Neuronal stem cell (in vitro differentiated cells): Measurements from ENCODE around the gene CD69.

ENCODE experiments used
- DNase-seq: peaks from one replicate; pipeline ENCODE4 v3.0.0-alpha.2; 2013; ENCODE audit warnings: low spot score
- H2AFZ ChIP-seq: one replicate; pipeline ENCODE4 v1.6.1; 2013; ENCODE audit warnings: mild to moderate bottlenecking, low read length, inconsistent platforms
- H2AK5ac ChIP-seq: 2 replicates; pipeline ENCODE4 v1.6.1; 2013; ENCODE audit warnings: low read depth, mild to moderate bottlenecking, inconsistent platforms, low read length, moderate library complexity, mixed read lengths
- H2BK120ac ChIP-seq: 2 replicates; pipeline ENCODE4 v1.6.1; 2013; ENCODE audit warnings: low read depth, mild to moderate bottlenecking, inconsistent platforms, low read length, moderate library complexity, mixed read lengths
- H2BK12ac ChIP-seq: one replicate; pipeline ENCODE4 v1.6.1; 2013; ENCODE audit warnings: low read length, inconsistent platforms
- H2BK15ac ChIP-seq: 2 replicates; pipeline ENCODE4 v1.6.1; 2013; ENCODE audit warnings: mild to moderate bottlenecking, low read length, inconsistent platforms, mixed read lengths
- H2BK5ac ChIP-seq: one replicate; pipeline ENCODE4 v1.6.1; 2013; ENCODE audit warnings: inconsistent platforms, mild to moderate bottlenecking, low read length, moderate library complexity
- H3K14ac ChIP-seq: one replicate; pipeline ENCODE4 v1.6.1; 2013; ENCODE audit warnings: low read length, inconsistent platforms
- H3K18ac ChIP-seq: 2 replicates; pipeline ENCODE4 v1.6.1; 2013; ENCODE audit warnings: low read length, inconsistent platforms
- H3K23ac ChIP-seq: 2 replicates; pipeline ENCODE4 v1.6.1; 2013; ENCODE audit warnings: low read depth, mild to moderate bottlenecking, mixed read lengths, low read length, inconsistent platforms; ENCODE audit not compliant: poor library complexity
- H3K27ac ChIP-seq: replicated peaks from 3 replicates; pipeline ENCODE4 v1.5.1; 2013; ENCODE audit warnings: low read length, inconsistent platforms
- H3K27me3 ChIP-seq, 3 experiments: 2 replicates each; pipeline ENCODE4 v1.6.1; 2013; ENCODE audit warnings: low read length in 3 of 3, mild to moderate bottlenecking in 2 of 3, inconsistent platforms in 1 of 3, low read depth in 1 of 3, mixed read lengths in 1 of 3, moderate library complexity in 1 of 3; ENCODE audit not compliant: control insufficient read depth in 3 of 3, insufficient read depth in 3 of 3
- H3K36me3 ChIP-seq, 2 donors: replicated peaks in 1 of 2; 2 replicates each; pipeline ENCODE4 v1.6.1; 2013; ENCODE audit warnings: low read length in 2 of 2; ENCODE audit not compliant: control insufficient read depth in 2 of 2, insufficient read depth in 2 of 2
- H3K4ac ChIP-seq: 2 replicates; pipeline ENCODE4 v1.6.1; 2013; ENCODE audit warnings: inconsistent platforms, mild to moderate bottlenecking, low read length, moderate library complexity
- H3K4me1 ChIP-seq, 2 donors: 1 replicate in 1 of 2; 2 replicates in 1 of 2; pipeline ENCODE4 v1.6.1; 2013; ENCODE audit warnings: low read length in 2 of 2, low read depth in 1 of 2; ENCODE audit not compliant: control insufficient read depth in 2 of 2, insufficient read depth in 1 of 2
- H3K4me2 ChIP-seq: one replicate; pipeline ENCODE4 v1.6.1; 2013; ENCODE audit warnings: mild to moderate bottlenecking, low read length, inconsistent platforms; ENCODE audit not compliant: insufficient read depth, poor library complexity, severe bottlenecking
- H3K4me3 ChIP-seq, 2 donors: 2 replicates each; pipeline ENCODE4 v1.5.1; 2013; ENCODE audit warnings: low read length in 2 of 2, mild to moderate bottlenecking in 2 of 2, inconsistent platforms in 1 of 2, moderate library complexity in 1 of 2
- H3K79me1 ChIP-seq: one replicate; pipeline ENCODE4 v1.6.1; 2013; ENCODE audit warnings: low read depth, mild to moderate bottlenecking, inconsistent platforms, low read length, moderate library complexity
- H3K9ac ChIP-seq: one replicate; pipeline ENCODE4 v1.6.1; 2013; ENCODE audit warnings: mild to moderate bottlenecking, low read depth, low read length, inconsistent platforms; ENCODE audit not compliant: poor library complexity
- H3K9me3 ChIP-seq, 2 donors: replicated peaks in 1 of 2; 2 replicates each; pipeline versions ENCODE3 to v1.6.1; 2013; ENCODE audit warnings: low read length in 2 of 2, mild to moderate bottlenecking in 2 of 2, inconsistent platforms in 1 of 2, low read depth in 1 of 2, mixed read lengths in 1 of 2, moderate library complexity in 1 of 2; ENCODE audit not compliant: control insufficient read depth in 2 of 2, insufficient read depth in 1 of 2
- H4K8ac ChIP-seq: one replicate; pipeline ENCODE4 v1.6.1; 2013; ENCODE audit warnings: low read depth, mild to moderate bottlenecking, inconsistent platforms, low read length, moderate library complexity
- H4K91ac ChIP-seq: one replicate; pipeline ENCODE4 v1.6.1; 2013; ENCODE audit warnings: low read length, low read depth, mild to moderate bottlenecking, inconsistent platforms; ENCODE audit not compliant: poor library complexity
- WGBS, 2 donors: extraction: QIAGEN DNeasy Blood & Tissue Kit; methylation state at CpG; one replicate each; pipeline ENCODE4 v1.1.7; 2013; ENCODE audit warnings: missing lambda C conversion rate in 2 of 2, mixed read lengths in 1 of 2; ENCODE audit not compliant: insufficient read length in 2 of 2, insufficient replicate concordance in 1 of 2; ENCODE audit errors: extremely low coverage in 2 of 2; 5-methylcytosine and 5-hydroxymethylcytosine counted together

The CD69 gene

GRCh38 chr12:9711664-9712063 lies 49.0 kb downstream of the CD69 start:
- Histone ChIP-seq H3K4ac (no peak overlapping the region), H3K36me3 (no peaks in the 10 kb centered on the region), H2BK12ac (no peak overlapping the region), H3K27me3 (no peaks in the 10 kb centered on the region), H3K9ac (no peak overlapping the region), H4K91ac (no peak overlapping the region), H3K4me1 (no peaks in the 10 kb centered on the region), H3K4me2 (no peak overlapping the region), H2BK5ac (no peak overlapping the region), H3K4me3 (no peak overlapping the region), H3K9me3 (no peaks in the 10 kb centered on the region), H2AFZ (no peak overlapping the region), H2AK5ac (no peak overlapping the region), H3K23ac (no peak overlapping the region), H3K18ac (no peak overlapping the region), H2BK120ac (no peak overlapping the region), H3K27ac (no peak overlapping the region), H2BK15ac (no peak overlapping the region), H4K8ac (no peak overlapping the region), H3K14ac (no peak overlapping the region), H3K79me1 (no peaks in the 10 kb centered on the region)
- DNase-seq, result no peak
- WGBS, 2 donors, result no CpG with 5 or more reads among the region's 1 CpG

- Histone ChIP-seq H2BK12ac (no peak overlapping the region), H3K14ac (peak overlapping the region; percentile 79), H2AK5ac (no peak overlapping the region), H3K4me2 (no peak overlapping the region), H2BK120ac (no peak overlapping the region), H3K4ac (no peak overlapping the region), H2BK5ac (no peak overlapping the region), H4K91ac (no peak overlapping the region), H3K36me3 (no peaks in the 10 kb centered on the region), H3K9ac (no peak overlapping the region), H3K27ac (no peak overlapping the region), H3K9me3 (no peaks in the 10 kb centered on the region), H3K4me3 (peak overlapping the region in 1 of 2 donors; percentile 68), H3K79me1 (no peaks in the 10 kb centered on the region), H3K4me1 (no peaks in the 10 kb centered on the region), H3K18ac (peak overlapping the region; percentile 13), H2BK15ac (no peak overlapping the region), H2AFZ (no peak overlapping the region), H3K27me3 (no peaks in the 10 kb centered on the region), H3K23ac (no peak overlapping the region), H4K8ac (peak overlapping the region; percentile 24)
- DNase-seq, result no peak
- WGBS, 2 donors, result no CpG with 5 or more reads among the region's 3 CpGs
These were observed 49.9 kb downstream of the CD69 start for GRCh38 chr12:9710584-9711375.

GRCh38 chr12:9708853-9709252 lies 51.8 kb downstream of the CD69 start:
- H3K18ac ChIP-seq, result no peak overlapping the region
- H4K91ac ChIP-seq, result no peak overlapping the region
- H2BK5ac ChIP-seq, result no peak overlapping the region
- H3K4me2 ChIP-seq, result no peak overlapping the region
- H3K4me3 ChIP-seq, result no peak overlapping the region
- no peak for DNase-seq
- no peak overlapping the region for H3K4ac ChIP-seq
- no peak overlapping the region for H2AK5ac ChIP-seq
- no peak overlapping the region for H3K14ac ChIP-seq
- no peak overlapping the region for H4K8ac ChIP-seq
- H2BK120ac ChIP-seq, result no peak overlapping the region
- H2BK15ac ChIP-seq, result no peak overlapping the region
- no peaks in the 10 kb centered on the region for H3K79me1 ChIP-seq
- no peak overlapping the region for H3K27ac ChIP-seq
- H3K4me1 ChIP-seq, result no peaks in the 10 kb centered on the region
- H3K27me3 ChIP-seq, result no peaks in the 10 kb centered on the region
- H3K9me3 ChIP-seq, result no peaks in the 10 kb centered on the region
- H3K9ac ChIP-seq, result no peak overlapping the region
- no peak overlapping the region for H3K23ac ChIP-seq
- no CpG with 5 or more reads among the region's 3 CpGs for WGBS, 2 donors
- H3K36me3 ChIP-seq, result no peaks in the 10 kb centered on the region
- H2AFZ ChIP-seq, result no peak overlapping the region
- no peak overlapping the region for H2BK12ac ChIP-seq

DNA sequence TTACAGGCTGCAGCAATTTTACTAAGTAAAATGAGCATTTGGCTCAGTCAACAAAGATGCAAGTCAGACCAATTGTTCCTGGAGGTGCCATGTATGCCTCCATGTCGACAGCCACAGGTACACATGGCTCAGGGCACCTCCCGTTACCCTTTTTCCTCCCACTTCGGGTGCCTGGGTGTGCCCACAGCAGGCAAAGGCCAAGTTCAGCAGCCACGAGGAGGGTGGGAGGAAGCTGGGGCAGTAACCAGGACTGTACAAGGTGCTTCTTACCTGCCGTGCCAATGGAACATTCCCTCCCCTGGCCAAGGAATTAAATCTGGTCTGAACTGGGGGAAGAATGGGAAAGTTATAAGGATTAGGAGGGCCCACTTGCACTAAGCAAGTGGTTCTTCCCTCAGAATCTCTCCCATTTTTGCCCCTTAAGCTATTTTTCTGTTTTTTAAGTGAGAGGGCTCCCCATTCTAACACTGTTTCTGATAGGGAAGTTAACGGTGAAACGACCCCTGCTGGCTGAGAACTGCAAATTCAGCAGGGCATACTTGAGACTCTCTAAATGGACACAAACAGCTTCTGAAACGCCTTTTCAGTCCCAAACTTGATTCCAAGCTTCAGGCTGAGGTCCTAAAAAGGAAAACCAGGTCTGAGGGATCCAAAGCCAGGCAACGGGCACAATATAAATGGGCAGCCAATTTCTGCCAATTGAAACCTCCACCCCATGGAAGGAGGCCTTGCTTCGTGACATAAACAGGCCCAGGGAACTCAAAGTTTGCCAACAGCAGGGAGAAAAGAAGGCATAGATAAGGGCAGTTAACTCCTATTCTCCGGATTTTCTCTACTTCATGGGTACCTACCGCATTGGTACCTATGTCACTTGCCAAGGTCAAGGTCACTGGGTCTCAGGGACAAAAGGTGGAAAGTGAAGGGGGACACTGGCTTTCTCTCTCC lies 52.6 kb downstream of the CD69 start:
- Histone ChIP-seq H3K18ac (peak overlapping the region; percentile 53), H3K27me3 (no peaks in the 10 kb centered on the region), H2BK120ac (no peak overlapping the region), H3K27ac (no peak overlapping the region), H4K8ac (no peak overlapping the region), H3K36me3 (no peaks in the 10 kb centered on the region), H2AK5ac (no peak overlapping the region), H3K4me2 (no peak overlapping the region), H3K4me1 (no peaks in the 10 kb centered on the region), H3K14ac (no peak overlapping the region), H3K9ac (no peak overlapping the region), H3K4ac (no peak overlapping the region), H3K79me1 (no peaks in the 10 kb centered on the region), H2AFZ (peak overlapping the region; percentile 75), H3K9me3 (no peaks in the 10 kb centered on the region), H2BK15ac (no peak overlapping the region), H3K23ac (no peak overlapping the region), H3K4me3 (no peak overlapping the region), H4K91ac (no peak overlapping the region), H2BK12ac (no peak overlapping the region), H2BK5ac (no peak overlapping the region)
- DNase-seq, result peak; percentile 29
- WGBS, 2 donors, result no CpG with 5 or more reads among the region's 12 CpGs
